HG02642 (cell line): ENCODE data around the gene CSRP3.
"Not testable (repeated sequence)": the region's sequence is repeated elsewhere in the genome, so short reads cannot be mapped to it uniquely, and the experiment has no call there.

Source experiments
- ATAC-seq: cut with Tn5 transposase; IDR thresholded peaks from one replicate; pipeline ENCODE4 v1.9.1; 2021; ENCODE audit warnings: mild to moderate bottlenecking; ENCODE audit not compliant: unreplicated experiment, poor library complexity

The CSRP3 gene

DNA sequence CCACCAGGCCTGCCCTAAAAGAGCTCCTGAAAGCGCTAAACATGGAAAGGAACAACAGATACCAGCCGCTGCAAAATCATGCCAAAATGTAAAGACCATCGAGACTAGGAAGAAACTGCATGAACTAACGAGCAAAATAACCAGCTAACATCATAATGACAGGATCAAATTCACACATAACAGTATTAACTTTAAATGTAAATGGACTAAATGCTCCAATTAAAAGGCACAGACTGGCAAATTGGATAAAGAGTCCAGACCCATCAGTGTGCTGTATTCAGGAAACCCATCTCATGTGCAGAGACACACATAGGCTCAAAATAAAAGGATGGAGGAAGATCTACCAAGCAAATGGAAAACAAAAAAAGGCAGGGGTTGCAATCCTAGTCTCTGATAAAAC lies 64.9 kb downstream of the CSRP3 start:
- not testable (repeated sequence) for ATAC-seq

- ATAC-seq: no peak
Measured at GRCh38 chr11:19134004-19134403, 67.8 kb downstream of the CSRP3 start.
